K562 (cell line): ENCODE results near the gene IRF5. TPM values are rescaled to one million over a fixed set of nuclear protein-coding genes. Genes with fewer than 3 reads are reported as not detected.

Source experiments
- ATAC-seq: fragments of 200-7000 bp; cut with Tn5 transposase; 3 replicates; pipeline ENCODE4 v1.9.1; 2020; ENCODE audit warnings: moderate library complexity
- BruUV-seq: library from RNA; stranded (reverse); fragments of 400-500 nt; replicated peaks from 2 replicates; lab custom pipeline; 2021; lab: Mats Ljungman, UMichigan
- CTCF ChIA-PET: fragments of 300-600 bp; formaldehyde crosslinking; extraction: SDS; loops from one replicate; lab custom pipeline; 2021; ENCODE audit warnings: low intra/inter-chr PET ratio; lab: Yijun Ruan, JAX
- POLR2A ChIA-PET: fragments of 300-600, 350-650 bp; sonication (Branson Sonifier 250); formaldehyde crosslinking; extraction: SDS; loops from one replicate; lab custom pipeline; 2021; ENCODE audit warnings: antibody characterized with exemption, inconsistent platforms; lab: Yijun Ruan, JAX
- DNase-seq, 4 experiments: peaks; one replicate each; pipeline versions ENCODE4 v3.0.0 to v3.0.0-alpha.2; 2011 to 2018; ENCODE audit warnings: low spot score in 3 of 4, mixed read lengths in 3 of 4; ENCODE audit errors: extremely low read depth in 1 of 4
- FAIRE-seq: peaks from 2 replicates; lab custom pipeline; 2011; peaks lifted over from hg19 to GRCh38; lab: Jason Lieb, UNC
- H2AFZ ChIP-seq: 2 replicates; pipeline ENCODE4 v1.6.0; 2011; ENCODE audit warnings: low read depth, low read length, control low read depth, inconsistent platforms
- H3K27ac ChIP-seq: fragments of 200-600 bp; 3 replicates; pipeline ENCODE4 v1.8.0; 2011; ENCODE audit warnings: low read depth, mild to moderate bottlenecking, control low read depth, inconsistent platforms, low read length, moderate library complexity, mixed read lengths; ENCODE audit errors: extremely low read depth
- H3K27me3 ChIP-seq, 2 experiments: fragments of 300-600 bp in 1 of 2; 2 replicates in 1 of 2; 3 replicates in 1 of 2; pipeline versions ENCODE4 v1.6.0 to v1.8.0; 2011; ENCODE audit warnings: inconsistent platforms in 2 of 2, low read length in 2 of 2, mild to moderate bottlenecking in 1 of 2, mixed read lengths in 1 of 2, moderate library complexity in 1 of 2; ENCODE audit not compliant: control insufficient read depth in 2 of 2, insufficient read depth in 2 of 2
- H3K36me3 ChIP-seq: fragments of 300-600 bp; 3 replicates; pipeline ENCODE4 v1.8.0; 2011; ENCODE audit warnings: mild to moderate bottlenecking, low read length, inconsistent platforms; ENCODE audit not compliant: control insufficient read depth, insufficient read depth
- H3K4me1 ChIP-seq, 2 experiments: fragments of 200-600 bp in 1 of 2; replicated peaks in 1 of 2; 2 replicates in 1 of 2; 3 replicates in 1 of 2; pipeline versions ENCODE4 v1.5.1 to v1.8.0; 2011; ENCODE audit warnings: inconsistent platforms in 2 of 2, low read length in 2 of 2, mild to moderate bottlenecking in 1 of 2, mixed read lengths in 1 of 2, moderate library complexity in 1 of 2; ENCODE audit not compliant: control insufficient read depth in 2 of 2, insufficient read depth in 2 of 2
- H3K4me2 ChIP-seq: 2 replicates; pipeline ENCODE4 v1.6.1; 2011; ENCODE audit warnings: low read length, control low read depth, inconsistent platforms, mixed read lengths; ENCODE audit not compliant: insufficient read depth
- H3K4me3 ChIP-seq: fragments of 200-600 bp; sonication (generic), shearing (Covaris generic); 2 replicates; pipeline ENCODE4 v1.5.1; 2016; ENCODE audit warnings: control low read depth, inconsistent platforms
- H3K79me2 ChIP-seq: fragments of 200-600 bp; 3 replicates; pipeline ENCODE4 v1.8.0; 2011; ENCODE audit warnings: low read length, inconsistent platforms; ENCODE audit not compliant: control insufficient read depth, insufficient read depth
- H3K9ac ChIP-seq, 2 experiments: 2 replicates each; pipeline versions ENCODE4 v1.6.0 to v1.6.1; 2011; ENCODE audit warnings: low read depth in 2 of 2, low read length in 2 of 2, control low read depth in 1 of 2, inconsistent platforms in 1 of 2, mild to moderate bottlenecking in 1 of 2, mixed read lengths in 1 of 2; ENCODE audit not compliant: insufficient read depth in 1 of 2
- H3K9me1 ChIP-seq: one replicate; pipeline ENCODE4 v1.6.0; 2011; ENCODE audit warnings: inconsistent platforms, mild to moderate bottlenecking, low read length, moderate library complexity; ENCODE audit not compliant: control insufficient read depth, insufficient read depth
- H3K9me3 ChIP-seq: replicated peaks from 2 replicates; pipeline ENCODE4 v1.5.1; 2011; ENCODE audit warnings: low read depth, low read length, inconsistent platforms; ENCODE audit not compliant: control insufficient read depth, insufficient read depth
- H4K20me1 ChIP-seq: replicated peaks from 2 replicates; pipeline ENCODE4 v1.6.1; 2011; ENCODE audit warnings: low read length, inconsistent platforms, mixed read lengths; ENCODE audit not compliant: control insufficient read depth, insufficient read depth
- C11orf30 ChIP-seq: fragments of 450-650 bp; IDR thresholded peaks from 2 replicates; pipeline ENCODE4 v1.6.1; 2016; ENCODE audit warnings: low read depth, mild to moderate bottlenecking
- CREB1 ChIP-seq, 2 experiments: sonication (generic) in 1 of 2; formaldehyde crosslinking in 1 of 2; IDR thresholded peaks; 2 replicates each; pipeline versions ENCODE4 v1.6.1 to v1.8.0; 2012 to 2022; ENCODE audit warnings: inconsistent platforms in 1 of 2, mild to moderate bottlenecking in 1 of 2, missing genetic modification reagents in 1 of 2, moderate library complexity in 1 of 2
- EHMT2 ChIP-seq: fragments of 450-650 bp; IDR thresholded peaks from 2 replicates; pipeline ENCODE4 v1.6.1; 2018; ENCODE audit warnings: antibody characterized with exemption
- LCOR ChIP-seq: sonication (generic); formaldehyde crosslinking; IDR thresholded peaks from 2 replicates; pipeline ENCODE4 v1.8.0; 2022; ENCODE audit warnings: mild to moderate bottlenecking, missing genetic modification reagents
- NCOA1 ChIP-seq: fragments of 450-650 bp; IDR thresholded peaks from 2 replicates; pipeline ENCODE4 v1.6.1; 2016; ENCODE audit warnings: low read depth
- PML ChIP-seq: IDR thresholded peaks from 2 replicates; pipeline ENCODE4 v1.6.1; 2012; ENCODE audit warnings: low read length, inconsistent platforms
- TAF15 ChIP-seq: fragments of 200-400 bp; formaldehyde crosslinking; IDR thresholded peaks from 2 replicates; pipeline ENCODE4 v1.6.1; 2017; ENCODE audit warnings: mild to moderate bottlenecking, low read depth, low read length, moderate library complexity
- WGBS: fragments of 100-300 bp; shearing (Covaris generic); methylation state at CpG from one replicate; pipeline ENCODE4 v1.1.6; 2016; ENCODE audit warnings: low coverage, mixed read lengths; ENCODE audit not compliant: insufficient coverage; ENCODE audit errors: missing lambda C conversion rate; 5-methylcytosine and 5-hydroxymethylcytosine counted together
- in situ Hi-C: fragments of 300-500 bp; cut with MboI; formaldehyde crosslinking; loops from 4 replicates; pipeline ENCODE4 v1.15.0; 2018; ENCODE audit warnings: inconsistent platforms, mixed read lengths
- intact Hi-C: fragments of 100-400 bp; cut with micrococcal nuclease; formaldehyde crosslinking; loops from 2 replicates; pipeline ENCODE4 v1.14.2; 2022
- polyA plus RNA-seq, 8 experiments: library from polyadenylated mRNA; depleted of rRNA in 4 of 8; stranded (reverse) in 5 of 8; unstranded in 3 of 8; fragments of >200 nt; fragmentation: Nextera tagmentation in 2 of 8; fragmentation: Illumina TruSeq in 1 of 8; extraction: Ambion mirVana in 2 of 8; extraction: Trizol in 1 of 8; gene quantifications; 2 replicates each; pipeline versions ENCODE4 v1.2.1 to v1.2.3, GENCODE V29; 2011 to 2014; ENCODE audit warnings: inconsistent platforms in 1 of 8, missing spikeins in 1 of 8
- total RNA-seq, 7 experiments: library from RNA; depleted of rRNA in 6 of 7; stranded (reverse); fragments of >200 nt in 6 of 7; fragmentation: Illumina TruSeq in 2 of 7; extraction: Trizol in 2 of 7; gene quantifications; 2 replicates each; pipeline versions ENCODE4 v1.2.1 to v1.2.3, GENCODE V29; 2011 to 2021; ENCODE audit warnings: low replicate concordance in 1 of 7
- TF ChIP-seq, protein P1 (sequence below): fragments of 200-600 bp; sonication (generic); IDR thresholded peaks from one replicate; pipeline ENCODE4 v1.6.1; 2012; ENCODE audit warnings: mild to moderate bottlenecking, low read depth, low read length, inconsistent platforms

Gene IRF5
- total and polyA plus RNA-seq, 9 of the 15 experiments (the other 6 are each of a cell fraction or from before 2014, with no cell fraction given): 0.04 TPM; not detected in 8

GRCh38 chr7:128919241-128919640 is 18.5 kb upstream of the IRF5 start:
- peaks cover 77 to 83% of the 10 kb centered on the region in 2 experiments for H3K27me3 ChIP-seq
- WGBS: under 1% methylated on average over 6 of the region's 6 CpGs
- FAIRE-seq (no peak), DNase-seq (no peak), ATAC-seq (no peak)
- H3K9me3 ChIP-seq: no peaks in the 10 kb centered on the region; the same call in 1 of the 2 replicates
- H3K4me3 ChIP-seq: no peak overlapping the region
- TF ChIP-seq EHMT2: no peak
- TF ChIP-seq, protein P1, sequence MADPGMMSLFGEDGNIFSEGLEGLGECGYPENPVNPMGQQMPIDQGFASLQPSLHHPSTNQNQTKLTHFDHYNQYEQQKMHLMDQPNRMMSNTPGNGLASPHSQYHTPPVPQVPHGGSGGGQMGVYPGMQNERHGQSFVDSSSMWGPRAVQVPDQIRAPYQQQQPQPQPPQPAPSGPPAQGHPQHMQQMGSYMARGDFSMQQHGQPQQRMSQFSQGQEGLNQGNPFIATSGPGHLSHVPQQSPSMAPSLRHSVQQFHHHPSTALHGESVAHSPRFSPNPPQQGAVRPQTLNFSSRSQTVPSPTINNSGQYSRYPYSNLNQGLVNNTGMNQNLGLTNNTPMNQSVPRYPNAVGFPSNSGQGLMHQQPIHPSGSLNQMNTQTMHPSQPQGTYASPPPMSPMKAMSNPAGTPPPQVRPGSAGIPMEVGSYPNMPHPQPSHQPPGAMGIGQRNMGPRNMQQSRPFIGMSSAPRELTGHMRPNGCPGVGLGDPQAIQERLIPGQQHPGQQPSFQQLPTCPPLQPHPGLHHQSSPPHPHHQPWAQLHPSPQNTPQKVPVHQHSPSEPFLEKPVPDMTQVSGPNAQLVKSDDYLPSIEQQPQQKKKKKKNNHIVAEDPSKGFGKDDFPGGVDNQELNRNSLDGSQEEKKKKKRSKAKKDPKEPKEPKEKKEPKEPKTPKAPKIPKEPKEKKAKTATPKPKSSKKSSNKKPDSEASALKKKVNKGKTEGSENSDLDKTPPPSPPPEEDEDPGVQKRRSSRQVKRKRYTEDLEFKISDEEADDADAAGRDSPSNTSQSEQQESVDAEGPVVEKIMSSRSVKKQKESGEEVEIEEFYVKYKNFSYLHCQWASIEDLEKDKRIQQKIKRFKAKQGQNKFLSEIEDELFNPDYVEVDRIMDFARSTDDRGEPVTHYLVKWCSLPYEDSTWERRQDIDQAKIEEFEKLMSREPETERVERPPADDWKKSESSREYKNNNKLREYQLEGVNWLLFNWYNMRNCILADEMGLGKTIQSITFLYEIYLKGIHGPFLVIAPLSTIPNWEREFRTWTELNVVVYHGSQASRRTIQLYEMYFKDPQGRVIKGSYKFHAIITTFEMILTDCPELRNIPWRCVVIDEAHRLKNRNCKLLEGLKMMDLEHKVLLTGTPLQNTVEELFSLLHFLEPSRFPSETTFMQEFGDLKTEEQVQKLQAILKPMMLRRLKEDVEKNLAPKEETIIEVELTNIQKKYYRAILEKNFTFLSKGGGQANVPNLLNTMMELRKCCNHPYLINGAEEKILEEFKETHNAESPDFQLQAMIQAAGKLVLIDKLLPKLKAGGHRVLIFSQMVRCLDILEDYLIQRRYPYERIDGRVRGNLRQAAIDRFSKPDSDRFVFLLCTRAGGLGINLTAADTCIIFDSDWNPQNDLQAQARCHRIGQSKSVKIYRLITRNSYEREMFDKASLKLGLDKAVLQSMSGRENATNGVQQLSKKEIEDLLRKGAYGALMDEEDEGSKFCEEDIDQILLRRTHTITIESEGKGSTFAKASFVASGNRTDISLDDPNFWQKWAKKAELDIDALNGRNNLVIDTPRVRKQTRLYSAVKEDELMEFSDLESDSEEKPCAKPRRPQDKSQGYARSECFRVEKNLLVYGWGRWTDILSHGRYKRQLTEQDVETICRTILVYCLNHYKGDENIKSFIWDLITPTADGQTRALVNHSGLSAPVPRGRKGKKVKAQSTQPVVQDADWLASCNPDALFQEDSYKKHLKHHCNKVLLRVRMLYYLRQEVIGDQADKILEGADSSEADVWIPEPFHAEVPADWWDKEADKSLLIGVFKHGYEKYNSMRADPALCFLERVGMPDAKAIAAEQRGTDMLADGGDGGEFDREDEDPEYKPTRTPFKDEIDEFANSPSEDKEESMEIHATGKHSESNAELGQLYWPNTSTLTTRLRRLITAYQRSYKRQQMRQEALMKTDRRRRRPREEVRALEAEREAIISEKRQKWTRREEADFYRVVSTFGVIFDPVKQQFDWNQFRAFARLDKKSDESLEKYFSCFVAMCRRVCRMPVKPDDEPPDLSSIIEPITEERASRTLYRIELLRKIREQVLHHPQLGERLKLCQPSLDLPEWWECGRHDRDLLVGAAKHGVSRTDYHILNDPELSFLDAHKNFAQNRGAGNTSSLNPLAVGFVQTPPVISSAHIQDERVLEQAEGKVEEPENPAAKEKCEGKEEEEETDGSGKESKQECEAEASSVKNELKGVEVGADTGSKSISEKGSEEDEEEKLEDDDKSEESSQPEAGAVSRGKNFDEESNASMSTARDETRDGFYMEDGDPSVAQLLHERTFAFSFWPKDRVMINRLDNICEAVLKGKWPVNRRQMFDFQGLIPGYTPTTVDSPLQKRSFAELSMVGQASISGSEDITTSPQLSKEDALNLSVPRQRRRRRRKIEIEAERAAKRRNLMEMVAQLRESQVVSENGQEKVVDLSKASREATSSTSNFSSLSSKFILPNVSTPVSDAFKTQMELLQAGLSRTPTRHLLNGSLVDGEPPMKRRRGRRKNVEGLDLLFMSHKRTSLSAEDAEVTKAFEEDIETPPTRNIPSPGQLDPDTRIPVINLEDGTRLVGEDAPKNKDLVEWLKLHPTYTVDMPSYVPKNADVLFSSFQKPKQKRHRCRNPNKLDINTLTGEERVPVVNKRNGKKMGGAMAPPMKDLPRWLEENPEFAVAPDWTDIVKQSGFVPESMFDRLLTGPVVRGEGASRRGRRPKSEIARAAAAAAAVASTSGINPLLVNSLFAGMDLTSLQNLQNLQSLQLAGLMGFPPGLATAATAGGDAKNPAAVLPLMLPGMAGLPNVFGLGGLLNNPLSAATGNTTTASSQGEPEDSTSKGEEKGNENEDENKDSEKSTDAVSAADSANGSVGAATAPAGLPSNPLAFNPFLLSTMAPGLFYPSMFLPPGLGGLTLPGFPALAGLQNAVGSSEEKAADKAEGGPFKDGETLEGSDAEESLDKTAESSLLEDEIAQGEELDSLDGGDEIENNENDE: no peak
- no peak for TF ChIP-seq PML
- TF ChIP-seq C11orf30: no peak
- no peak for TF ChIP-seq CREB1 (IDR thresholded peaks at IDR 0.05)
- TF ChIP-seq CREB1 (CRISPR knock-in tag; IDR thresholded peaks at IDR 0.05): no peak
- no peak for TF ChIP-seq NCOA1
- no peak for TF ChIP-seq TAF15
- no peak for TF ChIP-seq LCOR (CRISPR knock-in tag)
- no peaks in the 10 kb centered on the region for H3K79me2 ChIP-seq
- H3K36me3 ChIP-seq: no peaks in the 10 kb centered on the region
- H3K9me1 ChIP-seq: no peaks in the 10 kb centered on the region
- no peak overlapping the region for H3K9ac ChIP-seq
- in situ Hi-C loops (no loop called here), intact Hi-C loops (no loop called here)
- ChIA-PET POLR2A (interaction anchor here (0.6 kb wide), 1 partner anchor 312 kb away, joined by 3 read pairs; no protein-coding TSS in a partner anchor), CTCF (interaction anchor here (1.7 kb wide), 1 partner anchor 172 kb away, joined by 7 read pairs; no protein-coding TSS in a partner anchor)
- no peaks in the 10 kb centered on the region for H4K20me1 ChIP-seq
- H3K4me2 ChIP-seq: no peak overlapping the region
- peaks cover 0 to 11% of the 10 kb centered on the region in 2 experiments; a peak in 2 of 5 replicates for H3K4me1 ChIP-seq
- H3K27ac ChIP-seq: no peak overlapping the region
- BruUV-seq: no TSS peak
- H2AFZ ChIP-seq: no peak overlapping the region
